GM18498 (cell line): ENCODE measurements around the gene NDUFA7.
"Not testable (repeated sequence)": the region's sequence is repeated elsewhere in the genome, so short reads cannot be mapped to it uniquely, and the experiment has no call there.

Experiments used
- ATAC-seq: cut with Tn5 transposase; IDR thresholded peaks from one replicate; pipeline ENCODE4 v1.9.1; 2021; ENCODE audit warnings: mild to moderate bottlenecking, moderate library complexity; ENCODE audit not compliant: unreplicated experiment

The NDUFA7 gene

GRCh38 chr19:8269724-8270123 is 51.5 kb downstream of the NDUFA7 start:
- no peak for ATAC-seq

- ATAC-seq, result no peak
Observed at GRCh38 chr19:8265872-8266271, 55.3 kb downstream of the NDUFA7 start.

- not testable (repeated sequence) for ATAC-seq
Observed at GRCh38 chr19:8264248-8264647, 56.9 kb downstream of the NDUFA7 start.

GRCh38 chr19:8262431-8262830 is 58.7 kb downstream of the NDUFA7 start:
- no peak for ATAC-seq

GRCh38 chr19:8261881-8262280 is 59.3 kb downstream of the NDUFA7 start:
- ATAC-seq, result no peak

GRCh38 chr19:8261347-8261746 is 59.8 kb downstream of the NDUFA7 start:
- ATAC-seq, result no peak
